Measurements from ENCODE around the gene SIGLECL1.

The SIGLECL1 gene

DNA sequence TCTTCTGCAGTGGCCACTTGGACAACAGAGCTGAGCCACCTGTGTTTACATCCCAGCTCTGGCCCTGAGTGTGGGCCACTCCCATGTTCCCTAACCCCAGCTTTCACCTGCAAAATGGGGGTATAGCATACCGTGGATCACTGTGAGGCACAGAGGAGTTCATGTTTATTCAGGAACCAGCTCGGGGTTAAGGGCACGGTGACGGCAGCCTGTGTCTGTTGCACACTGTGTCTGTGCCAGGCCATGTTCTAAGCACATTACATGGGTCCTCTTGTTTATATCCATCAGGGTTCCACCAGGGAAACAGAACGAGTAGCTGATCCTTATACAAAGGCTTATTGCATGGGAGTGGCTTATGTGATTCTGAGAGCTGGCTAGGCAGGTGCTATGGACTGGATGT is 46.5 kb downstream of the SIGLECL1 start:
- DNase-seq: no peak

DNA sequence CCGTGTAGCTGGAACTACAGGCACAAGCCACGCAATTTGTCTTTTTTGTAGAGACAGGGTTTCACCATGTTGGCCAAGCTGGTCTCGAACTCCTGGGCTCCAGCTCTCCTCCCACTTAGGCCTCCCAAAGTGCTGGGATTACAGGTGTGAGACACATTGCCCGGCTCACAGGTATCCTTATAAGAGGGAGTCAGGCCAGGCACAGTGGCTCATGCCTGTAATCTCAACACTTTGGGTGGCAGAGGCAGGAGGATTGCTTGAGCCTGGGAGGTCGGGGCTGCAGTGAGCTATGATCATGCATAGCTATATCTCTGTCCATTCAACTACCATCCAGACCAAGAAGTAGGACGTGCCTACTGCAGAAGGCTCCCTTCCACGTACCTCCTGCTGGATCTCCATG is 50.4 kb downstream of the SIGLECL1 start:
- DNase-seq: no peak

GRCh38 chr19:51305479-51305878 is 54.6 kb downstream of the SIGLECL1 start:
- no peak for DNase-seq

DNA sequence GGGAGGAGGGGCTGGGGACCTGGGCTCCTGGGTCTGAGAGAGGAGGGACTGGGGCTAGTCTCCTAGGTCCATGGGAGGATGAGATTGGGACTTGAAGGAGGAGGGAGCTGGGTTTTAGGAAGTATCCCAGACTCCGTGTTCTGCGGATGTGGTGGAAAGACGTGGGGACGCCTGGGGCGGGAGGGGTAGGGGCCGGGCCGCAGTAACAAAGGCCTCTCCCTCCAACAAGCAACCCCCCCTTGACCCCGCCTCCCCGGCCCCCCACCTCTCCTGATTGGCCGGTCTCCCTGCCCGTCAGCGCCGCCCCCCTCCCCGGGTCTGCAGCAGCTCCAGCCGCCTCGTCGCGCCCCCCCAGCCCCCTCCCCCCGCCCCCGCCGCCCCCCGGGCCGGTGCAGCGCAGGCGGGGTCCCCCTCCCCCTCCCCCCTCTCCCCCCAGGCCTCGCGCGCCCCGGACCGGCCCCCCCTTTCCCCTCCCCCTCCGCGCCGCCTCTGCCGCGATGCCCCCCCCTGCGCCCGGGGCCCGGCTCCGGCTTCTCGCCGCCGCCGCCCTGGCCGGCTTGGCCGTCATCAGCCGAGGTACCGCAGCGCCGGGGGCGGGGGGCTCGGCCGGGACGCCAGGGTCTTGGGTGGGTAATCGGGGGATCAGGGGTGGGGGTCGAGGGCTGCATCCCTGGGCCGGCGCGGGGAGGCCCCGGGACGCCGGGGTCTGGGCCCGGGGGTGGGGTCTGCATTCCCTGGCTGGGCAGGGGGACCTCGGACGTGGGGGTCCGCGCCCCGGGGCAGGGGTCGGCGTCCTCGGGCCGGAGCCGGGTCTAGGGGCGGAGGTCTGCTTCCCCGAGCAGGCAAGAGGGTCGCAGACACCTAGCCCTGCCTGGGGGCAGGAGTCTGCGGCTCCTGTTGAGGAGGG is 60.7 kb downstream of the SIGLECL1 start, which contains the start of gene IGLON5:
Gene IGLON5, plus strand, starts transcription at position 294 of the 907 bp plus-strand sequence. Its CDS starts 204 bp downstream, at position 498.
- no peak for DNase-seq

DNA sequence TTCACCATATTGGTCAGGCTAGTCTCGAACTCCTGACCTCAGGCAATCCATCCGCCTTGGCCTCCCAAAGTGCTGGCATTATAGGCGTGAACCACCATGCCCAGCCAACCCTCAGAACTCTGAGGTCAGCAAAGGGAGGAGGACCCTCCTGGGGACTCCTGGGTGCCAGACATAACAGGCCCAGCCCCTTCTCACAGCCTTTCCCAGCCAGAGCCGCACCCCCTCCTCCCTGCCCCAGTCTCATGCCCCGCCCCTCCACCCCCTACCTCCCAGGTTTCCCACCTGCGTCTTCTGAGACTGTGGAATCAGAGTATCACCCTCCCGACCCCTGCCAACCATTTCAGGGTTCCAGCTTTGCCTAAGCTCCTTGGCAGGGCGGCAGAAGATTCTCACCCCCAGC is 65.8 kb downstream of the SIGLECL1 start:
- no peak for DNase-seq

GRCh38 chr19:51317376-51317775 is 66.5 kb downstream of the SIGLECL1 start:
- DNase-seq: no peak

- no peak for DNase-seq
Measured at GRCh38 chr19:51317968-51318367, 67.1 kb downstream of the SIGLECL1 start.

Data from stimulated activated CD4-positive, alpha-beta T cell treated with anti-CD3 and anti-CD28 coated beads, Interleukin-4, amount 100 ng/mL, for 4 hours (primary cell).